Measurements from ENCODE around the gene SLC52A3.
"Not testable (repeated sequence)": the region's sequence is repeated elsewhere in the genome, so short reads cannot be mapped to it uniquely, and the experiment has no call there.

The SLC52A3 gene

GRCh38 chr20:725491-725890 lies 42.8 kb downstream of the SLC52A3 start:
- DNase-seq, result no peak

DNA sequence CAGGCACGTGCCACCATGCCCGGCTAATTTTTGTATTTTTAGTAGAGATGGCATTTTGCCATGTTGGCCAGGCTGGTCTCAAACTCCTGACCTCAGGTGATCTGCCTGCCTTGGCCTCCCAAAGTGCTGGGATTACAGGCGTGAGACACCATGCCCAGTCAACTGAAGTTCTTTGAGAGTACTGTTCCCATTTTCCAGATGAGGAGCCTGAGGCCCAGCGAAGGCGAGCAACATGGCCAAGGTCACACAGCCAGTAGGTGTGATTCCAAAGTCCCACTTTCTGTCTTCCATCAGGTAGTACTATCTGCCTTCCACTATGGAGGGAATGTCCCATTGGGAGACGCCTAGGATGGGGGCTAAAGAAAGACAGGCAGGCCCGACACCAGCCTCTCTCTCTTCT lies 43.5 kb downstream of the SLC52A3 start:
- DNase-seq, result not testable (repeated sequence)

DNA sequence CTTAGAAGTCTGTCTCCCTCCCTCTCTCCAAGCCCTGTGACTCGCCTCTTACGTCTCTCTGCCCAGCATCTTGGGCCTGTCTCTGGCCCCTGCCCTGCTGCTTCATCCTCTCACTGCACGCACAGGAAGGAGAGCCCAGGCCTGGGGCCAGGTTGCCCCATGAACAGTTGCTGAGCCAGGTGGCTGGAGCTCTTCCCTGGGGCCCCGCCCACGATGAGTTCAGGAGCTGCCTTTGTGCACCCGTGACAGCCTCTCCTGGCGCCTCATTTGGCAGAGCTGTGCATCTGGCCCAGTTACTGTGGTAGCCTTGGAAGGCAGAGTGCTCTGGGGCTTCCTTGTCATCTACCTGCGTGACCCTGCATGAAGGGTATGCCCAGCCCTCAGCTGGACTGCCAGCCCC lies 44.5 kb downstream of the SLC52A3 start:
- DNase-seq, result peak; percentile 76

DNA sequence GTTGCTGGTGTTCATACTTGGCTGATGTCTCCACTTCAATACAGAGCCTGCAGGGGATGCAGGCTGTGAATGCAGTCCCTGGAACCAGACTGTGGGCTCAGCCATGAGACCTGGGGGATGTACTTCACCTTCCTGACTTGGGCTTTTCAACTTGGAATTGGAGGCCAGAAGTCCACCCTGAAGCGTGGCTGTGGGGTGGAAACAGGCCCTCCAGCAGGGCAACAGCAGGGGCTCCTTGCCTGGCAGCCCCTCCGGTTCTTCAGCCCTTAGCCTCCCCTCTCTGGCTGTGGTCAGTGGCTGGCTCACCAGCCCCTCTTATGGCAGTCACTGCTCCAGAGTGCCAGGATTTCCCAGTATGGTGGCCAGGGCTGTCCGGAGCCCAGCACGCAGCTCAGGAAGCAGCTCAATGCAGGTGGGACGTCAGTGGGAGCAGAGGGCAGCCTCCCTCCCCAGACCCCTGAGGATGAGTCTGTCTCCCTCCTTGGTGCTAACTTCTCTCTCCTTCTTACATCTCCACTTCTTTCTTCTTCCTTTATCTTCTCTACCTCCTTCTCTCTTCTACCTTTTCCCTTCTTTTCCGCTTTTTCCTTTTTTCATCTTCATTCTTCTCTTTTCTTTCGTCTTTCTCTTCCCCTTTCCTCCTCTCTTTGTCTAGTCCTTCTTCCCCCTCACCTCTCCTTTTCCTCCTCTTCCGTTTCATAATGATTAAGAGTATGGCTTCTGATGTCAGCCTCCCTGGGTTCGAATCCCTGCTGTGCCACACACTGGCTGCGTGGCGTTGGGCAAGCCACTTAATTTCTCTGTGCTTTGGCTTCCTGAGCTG lies 45.3 kb downstream of the SLC52A3 start:
- DNase-seq, result no peak

GRCh38 chr20:721876-722275 lies 46.4 kb downstream of the SLC52A3 start:
- DNase-seq, result no peak

GRCh38 chr20:719816-720215 lies 48.5 kb downstream of the SLC52A3 start:
- no peak for DNase-seq

GRCh38 chr20:719068-719467 lies 49.2 kb downstream of the SLC52A3 start:
- DNase-seq, result no peak

DNA sequence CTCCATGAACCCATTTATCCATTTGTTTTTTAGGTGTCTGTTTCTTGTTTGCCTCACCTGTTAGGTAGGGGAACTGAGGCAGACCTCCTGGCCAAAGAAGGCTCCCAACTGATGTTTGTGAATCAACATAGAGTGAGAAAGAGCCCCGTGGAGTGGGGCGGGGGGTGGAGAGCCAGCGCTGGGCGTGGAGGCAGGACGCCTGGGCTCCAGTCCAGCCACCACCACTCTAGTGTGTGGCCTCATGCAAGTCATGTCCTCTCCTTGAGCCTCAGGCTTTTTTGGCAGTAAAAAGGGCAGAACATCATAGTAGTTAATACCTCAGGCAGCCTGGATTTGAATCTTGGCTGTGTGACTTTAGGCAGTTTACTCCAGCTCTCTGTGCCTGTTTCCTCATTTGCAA lies 50.5 kb downstream of the SLC52A3 start:
- DNase-seq, result peak; percentile 24

- no peak for DNase-seq
These were observed 51.0 kb downstream of the SLC52A3 start for GRCh38 chr20:717271-717670.

GRCh38 chr20:714453-714852 lies 53.8 kb downstream of the SLC52A3 start:
- DNase-seq, result no peak

- no peak for DNase-seq
These were observed 56.7 kb downstream of the SLC52A3 start for GRCh38 chr20:711576-711975.

DNA sequence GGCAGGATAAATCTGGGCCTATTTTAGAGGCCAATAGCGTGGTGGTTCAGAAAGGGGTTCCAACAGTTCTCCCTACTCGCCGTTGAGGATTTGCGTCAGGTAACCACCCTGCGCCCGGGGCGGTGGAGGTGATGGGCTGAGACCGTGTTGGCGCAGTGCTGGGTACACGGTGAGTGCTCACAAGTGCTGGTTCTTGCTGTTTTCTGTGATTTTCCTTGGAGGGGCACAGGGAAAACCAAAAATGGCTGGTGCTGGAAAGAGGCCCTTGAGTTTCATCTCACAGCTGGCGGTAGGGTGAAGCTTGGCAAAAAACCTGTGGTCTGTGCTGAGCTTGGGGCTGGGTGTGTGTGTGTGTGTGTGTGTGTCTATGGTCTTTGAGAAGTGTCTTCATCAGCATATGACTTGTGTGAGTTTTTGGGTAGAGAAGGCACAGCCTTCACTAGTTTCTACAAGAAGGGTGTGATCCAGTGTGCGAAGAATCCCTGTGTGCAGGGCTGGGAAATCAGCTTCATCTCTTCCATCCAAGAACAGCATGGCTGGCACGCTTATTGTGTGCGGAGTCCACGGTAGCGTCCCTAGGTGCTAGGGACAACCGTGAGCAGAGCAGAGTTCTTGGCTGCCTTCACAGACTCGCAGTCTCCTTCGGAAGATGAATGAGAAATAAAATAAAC lies 57.4 kb downstream of the SLC52A3 start:
- no peak for DNase-seq
